Right hindlimb (tissue), 1 donor: ENCODE data around the gene CARD10.

Source experiments
- DNase-seq: peaks from one replicate; pipeline ENCODE4 v3.0.0-alpha.2; 2018

Gene CARD10, protein sequence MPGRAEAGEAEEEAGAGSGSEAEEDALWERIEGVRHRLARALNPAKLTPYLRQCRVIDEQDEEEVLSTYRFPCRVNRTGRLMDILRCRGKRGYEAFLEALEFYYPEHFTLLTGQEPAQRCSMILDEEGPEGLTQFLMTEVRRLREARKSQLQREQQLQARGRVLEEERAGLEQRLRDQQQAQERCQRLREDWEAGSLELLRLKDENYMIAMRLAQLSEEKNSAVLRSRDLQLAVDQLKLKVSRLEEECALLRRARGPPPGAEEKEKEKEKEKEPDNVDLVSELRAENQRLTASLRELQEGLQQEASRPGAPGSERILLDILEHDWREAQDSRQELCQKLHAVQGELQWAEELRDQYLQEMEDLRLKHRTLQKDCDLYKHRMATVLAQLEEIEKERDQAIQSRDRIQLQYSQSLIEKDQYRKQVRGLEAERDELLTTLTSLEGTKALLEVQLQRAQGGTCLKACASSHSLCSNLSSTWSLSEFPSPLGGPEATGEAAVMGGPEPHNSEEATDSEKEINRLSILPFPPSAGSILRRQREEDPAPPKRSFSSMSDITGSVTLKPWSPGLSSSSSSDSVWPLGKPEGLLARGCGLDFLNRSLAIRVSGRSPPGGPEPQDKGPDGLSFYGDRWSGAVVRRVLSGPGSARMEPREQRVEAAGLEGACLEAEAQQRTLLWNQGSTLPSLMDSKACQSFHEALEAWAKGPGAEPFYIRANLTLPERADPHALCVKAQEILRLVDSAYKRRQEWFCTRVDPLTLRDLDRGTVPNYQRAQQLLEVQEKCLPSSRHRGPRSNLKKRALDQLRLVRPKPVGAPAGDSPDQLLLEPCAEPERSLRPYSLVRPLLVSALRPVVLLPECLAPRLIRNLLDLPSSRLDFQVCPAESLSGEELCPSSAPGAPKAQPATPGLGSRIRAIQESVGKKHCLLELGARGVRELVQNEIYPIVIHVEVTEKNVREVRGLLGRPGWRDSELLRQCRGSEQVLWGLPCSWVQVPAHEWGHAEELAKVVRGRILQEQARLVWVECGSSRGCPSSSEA

DNA sequence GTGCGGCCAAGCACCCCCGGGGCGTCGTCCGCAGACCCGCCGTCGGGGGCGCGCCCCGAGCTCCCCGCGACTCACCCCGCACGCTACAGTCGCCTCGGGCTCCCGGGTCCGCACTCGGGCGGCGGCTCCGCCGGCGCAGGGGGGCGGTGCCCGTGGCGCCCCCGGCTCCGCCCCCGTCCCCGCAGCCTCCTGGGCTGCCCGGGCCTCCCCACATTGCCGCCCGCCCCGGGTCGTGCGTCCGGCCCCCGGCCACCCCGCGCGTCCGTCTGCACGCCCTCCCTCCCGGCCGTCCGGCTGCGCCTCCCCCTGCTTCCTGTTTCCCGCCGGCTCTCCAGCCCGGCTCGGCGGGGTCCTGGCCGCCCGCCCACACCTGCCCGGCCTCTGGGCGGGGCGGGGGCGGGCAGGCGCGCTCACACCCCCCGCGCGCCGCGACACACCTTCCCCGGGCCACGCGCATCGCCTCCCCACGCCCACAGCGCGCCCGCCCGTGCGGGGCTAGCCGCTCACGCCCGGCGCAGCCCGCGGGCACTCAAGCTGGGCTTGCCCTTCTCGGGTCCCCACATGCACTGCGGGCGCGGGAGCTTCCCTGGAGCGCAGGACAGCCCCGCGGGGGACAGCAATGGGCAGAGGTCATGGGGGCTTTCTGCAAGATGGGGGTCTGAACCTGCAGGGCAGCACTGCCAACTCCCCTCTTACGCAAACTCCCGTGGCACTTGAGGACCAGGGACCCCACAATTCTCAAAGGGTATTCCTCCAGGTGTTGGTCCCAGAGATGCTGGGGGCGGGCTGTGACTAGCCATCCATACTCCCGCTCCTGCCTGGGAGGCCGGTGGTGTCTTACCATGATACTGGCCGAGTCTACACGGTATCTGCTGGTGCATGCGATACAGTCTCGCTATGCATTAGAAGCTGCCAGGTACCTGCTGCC lies at the start of gene CARD10:
Gene CARD10, minus strand, starts transcription at position 148 of the 928 bp plus-strand sequence. CDS start 215 bp downstream, outside the sequence.
- no peak for DNase-seq

DNA sequence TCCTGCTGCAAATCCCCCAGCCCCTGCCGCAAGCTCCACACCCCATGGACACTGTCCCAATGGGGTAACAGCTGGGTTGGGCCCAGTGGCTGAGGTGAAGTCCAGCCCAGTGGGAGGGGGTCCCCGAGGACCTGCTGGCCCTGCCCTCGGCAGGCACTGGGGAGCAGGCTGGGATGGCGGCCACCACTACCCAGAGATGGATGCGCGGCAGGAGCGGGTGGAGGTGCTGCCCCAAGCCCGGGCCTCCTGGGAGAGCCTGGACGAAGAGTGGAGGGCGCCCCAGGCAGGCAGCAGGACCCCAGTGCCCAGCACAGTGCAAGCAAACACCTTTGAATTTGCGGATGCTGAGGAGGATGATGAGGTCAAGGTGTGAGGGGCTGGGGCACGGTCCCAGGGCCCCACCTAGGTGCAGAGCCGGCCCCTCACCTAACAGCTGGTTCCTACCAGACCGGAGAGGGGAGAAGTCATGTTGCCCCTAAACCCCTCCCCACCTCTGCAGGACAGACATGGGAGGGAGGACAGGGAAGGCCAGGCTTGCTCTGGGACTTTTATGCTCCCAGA lies 49.3 kb upstream of the CARD10 start:
- no peak for DNase-seq

DNA sequence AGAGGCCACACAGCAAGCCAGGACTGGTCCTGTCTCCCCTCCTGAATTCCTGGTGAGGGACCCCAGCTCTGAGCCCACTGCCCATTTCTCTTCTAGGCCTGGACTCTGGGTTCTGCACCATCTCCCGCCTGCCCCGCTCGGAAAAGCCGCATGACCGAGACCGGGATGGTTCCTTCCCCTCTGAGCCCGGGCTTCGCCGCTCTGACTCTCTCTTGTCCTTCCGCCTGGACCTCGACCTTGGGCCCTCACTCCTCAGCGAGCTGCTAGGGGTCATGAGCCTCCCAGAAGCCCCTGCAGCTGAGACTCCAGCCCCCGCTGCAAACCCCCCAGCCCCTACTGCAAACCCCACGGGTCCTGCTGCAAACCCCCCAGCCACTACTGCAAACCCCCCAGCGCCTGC lies 48.8 kb upstream of the CARD10 start:
- no peak for DNase-seq

DNA sequence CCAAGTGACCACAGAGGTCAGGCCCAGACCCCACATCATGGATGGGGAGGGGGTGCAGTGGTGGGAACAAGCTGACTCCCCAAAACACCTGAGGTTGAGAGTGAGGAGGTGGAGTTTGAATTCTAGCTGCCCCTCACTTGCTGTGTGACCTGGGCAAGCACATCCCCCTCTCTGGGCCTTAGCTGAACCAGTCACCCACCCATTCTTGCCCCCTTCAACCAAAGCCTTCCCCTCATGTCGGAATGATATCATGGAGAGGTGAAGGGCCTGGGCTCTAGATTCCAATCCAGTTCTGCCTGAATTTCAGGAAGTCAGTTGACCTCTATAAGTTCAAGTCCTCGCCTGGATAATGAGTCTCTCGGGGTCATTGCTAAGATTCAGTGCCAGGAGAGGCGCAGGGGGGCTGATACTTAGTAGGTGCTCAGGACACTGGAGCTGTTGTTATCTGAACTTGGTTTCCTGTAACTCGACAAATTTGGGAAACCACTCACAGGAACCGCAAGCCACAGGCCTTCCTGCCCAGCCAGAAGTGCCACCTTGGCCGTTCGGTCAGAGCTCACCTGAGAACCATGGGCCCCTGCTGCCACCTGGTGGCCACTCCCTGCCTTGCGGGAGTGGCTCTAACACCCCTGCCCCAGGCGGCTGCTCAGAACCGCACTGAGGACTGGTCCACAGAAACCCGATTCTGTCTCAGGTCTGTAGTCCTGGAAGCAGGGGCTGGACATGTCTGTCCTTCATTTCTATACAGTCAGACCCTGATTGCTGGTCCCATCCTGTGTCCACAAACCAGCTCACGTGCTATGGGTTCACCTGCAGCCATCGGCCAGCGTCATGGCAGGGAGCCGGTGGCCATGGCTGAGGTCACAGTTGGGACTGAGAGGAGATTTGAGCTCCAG lies 47.9 kb upstream of the CARD10 start:
- peak; percentile 78 for DNase-seq

DNA sequence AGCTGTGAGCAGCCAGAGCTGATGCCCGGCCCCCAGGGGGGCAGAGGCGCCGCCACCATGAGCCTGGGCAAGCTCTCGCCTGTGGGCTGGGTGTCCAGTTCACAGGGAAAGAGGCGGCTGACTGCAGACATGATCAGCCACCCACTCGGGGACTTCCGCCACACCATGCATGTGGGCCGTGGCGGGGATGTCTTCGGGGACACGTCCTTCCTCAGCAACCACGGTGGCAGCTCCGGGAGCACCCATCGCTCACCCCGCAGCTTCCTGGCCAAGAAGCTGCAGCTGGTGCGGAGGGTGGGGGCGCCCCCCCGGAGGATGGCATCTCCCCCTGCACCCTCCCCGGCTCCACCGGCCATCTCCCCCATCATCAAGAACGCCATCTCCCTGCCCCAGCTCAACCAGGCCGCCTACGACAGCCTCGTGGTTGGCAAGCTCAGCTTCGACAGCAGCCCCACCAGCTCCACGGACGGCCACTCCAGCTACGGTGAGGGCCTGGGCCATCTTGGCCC lies 47.2 kb upstream of the CARD10 start:
- no peak for DNase-seq

DNA sequence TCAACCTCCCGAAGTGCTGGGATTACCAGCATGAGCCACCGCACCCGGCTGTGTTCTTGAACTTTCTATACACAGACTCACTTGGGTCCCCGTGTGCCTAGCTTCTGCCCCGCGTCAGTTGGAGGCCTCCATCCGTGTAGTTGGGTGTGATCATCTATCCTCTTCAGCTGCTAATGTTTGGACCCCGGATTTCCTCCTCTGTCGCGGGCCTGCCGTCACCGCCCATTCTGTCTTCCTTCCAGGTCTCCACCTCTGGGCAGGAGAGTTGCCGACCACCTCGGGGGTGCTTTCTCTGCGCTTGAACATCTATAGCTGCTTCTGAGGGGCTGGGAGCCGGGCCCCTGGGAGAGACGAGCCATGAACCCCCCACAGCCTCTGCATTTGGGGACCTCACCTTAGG lies 46.6 kb upstream of the CARD10 start:
- DNase-seq, result no peak

DNA sequence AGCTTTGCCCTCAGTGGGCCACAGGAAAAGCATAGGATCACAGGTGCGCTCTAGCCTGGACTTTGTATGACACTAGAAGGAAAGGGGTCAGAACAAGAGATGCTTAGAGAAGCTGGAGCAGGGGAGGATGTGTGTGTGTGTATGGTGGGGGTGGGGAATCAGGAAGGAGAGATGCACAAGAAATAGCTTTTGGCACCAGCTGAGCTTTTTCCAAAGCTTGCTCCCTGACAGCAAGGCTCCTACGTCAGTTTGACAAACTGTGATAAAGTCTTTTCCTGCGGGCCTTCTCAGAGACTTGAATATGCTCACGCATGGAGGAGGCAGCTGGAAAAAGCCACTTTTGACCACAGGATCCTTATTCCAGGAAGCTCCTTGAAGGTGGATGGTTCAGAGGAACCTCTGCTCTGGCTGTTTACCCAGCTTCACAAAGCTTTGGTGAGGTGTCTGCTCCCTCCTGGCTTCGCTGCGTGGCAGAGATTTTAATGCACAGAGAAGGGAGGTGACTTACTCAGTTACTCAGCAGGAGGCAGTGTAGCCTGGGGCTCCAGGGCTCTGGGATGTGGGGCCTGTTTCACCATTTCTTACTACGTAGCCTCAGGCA lies 45.0 kb upstream of the CARD10 start:
- no peak for DNase-seq

DNA sequence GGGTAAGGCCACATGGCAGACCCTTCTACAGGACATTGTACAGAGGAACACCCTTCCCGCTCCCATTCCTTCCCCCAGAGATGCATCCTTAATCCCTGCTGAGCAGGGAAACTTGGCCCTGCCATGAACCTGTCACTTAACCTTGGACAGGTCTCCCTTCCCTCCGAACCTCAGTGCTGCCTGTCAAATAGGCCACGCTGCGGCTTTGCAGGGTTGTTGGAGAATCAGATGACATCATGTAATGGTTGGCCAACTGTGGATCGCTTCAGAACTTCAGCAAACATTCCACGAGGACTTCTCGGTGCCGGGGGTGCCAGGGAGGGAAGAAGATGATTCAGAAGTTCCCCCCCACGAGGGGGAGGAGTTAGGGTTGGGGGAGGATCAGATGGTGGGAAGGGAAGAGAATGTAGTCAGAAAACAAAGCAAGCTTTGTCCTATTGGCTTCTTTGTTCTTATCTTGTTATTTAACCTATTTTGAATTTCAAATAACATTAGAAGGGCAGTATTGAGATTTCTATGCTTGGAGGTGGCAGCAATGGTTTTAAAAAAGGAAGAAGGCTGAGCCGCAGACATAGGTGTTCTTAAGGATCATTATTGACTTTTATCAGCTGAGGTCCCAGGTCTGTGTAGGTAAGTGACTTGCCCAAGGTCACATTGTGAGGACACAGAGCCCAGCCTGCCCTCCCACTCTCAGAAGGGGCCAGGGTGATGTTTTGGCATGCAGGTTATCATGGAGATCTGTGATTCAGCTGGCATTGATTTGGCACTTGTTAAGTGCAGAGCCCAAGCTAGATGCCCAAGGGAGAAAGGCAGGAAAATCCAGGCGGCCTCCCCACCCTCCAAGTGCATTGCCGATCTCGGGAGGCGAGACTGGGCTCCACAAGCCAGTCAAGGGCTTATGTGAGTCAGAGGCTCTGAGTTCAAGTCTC lies 44.2 kb upstream of the CARD10 start:
- no peak for DNase-seq

DNA sequence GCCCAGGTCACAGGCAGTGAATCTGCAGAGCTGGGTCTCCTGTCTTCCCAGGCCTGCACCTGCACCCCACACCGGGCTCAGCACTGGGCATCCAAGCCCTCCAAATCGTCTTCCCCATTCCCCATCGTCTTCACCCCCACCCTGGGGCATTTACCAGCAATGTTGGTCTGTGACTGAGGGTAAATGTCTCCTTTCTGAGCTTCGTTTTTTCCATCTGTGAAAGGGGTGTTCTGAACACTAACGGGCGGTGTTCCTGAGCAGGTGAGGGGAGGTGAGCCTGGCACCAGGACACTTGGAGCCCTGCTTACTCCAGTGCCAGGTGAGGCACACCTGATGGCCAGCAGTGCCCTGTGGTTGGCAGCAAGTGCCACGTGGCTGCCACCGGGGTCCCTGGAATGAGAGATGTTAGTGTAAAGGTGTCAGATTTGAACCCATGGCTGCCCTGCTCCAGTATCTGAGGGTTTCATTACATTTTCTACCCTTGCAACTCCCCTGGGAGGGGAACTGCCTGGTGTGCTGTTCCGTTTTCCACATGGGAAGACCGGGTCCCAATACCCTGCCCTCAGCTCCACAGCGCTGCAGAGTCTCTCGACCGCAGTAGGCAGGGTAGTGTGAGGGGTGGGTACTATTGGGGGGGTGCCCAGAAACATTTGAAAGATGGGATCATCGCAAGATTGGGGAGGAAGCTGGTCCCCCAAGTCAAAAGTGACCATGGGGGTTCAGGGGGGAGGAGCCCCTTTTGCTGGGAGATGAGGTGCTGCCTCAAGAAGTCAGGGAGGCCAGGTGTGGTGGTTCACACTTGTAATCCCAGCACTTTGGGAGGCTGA lies 43.0 kb upstream of the CARD10 start:
- no peak for DNase-seq

DNA sequence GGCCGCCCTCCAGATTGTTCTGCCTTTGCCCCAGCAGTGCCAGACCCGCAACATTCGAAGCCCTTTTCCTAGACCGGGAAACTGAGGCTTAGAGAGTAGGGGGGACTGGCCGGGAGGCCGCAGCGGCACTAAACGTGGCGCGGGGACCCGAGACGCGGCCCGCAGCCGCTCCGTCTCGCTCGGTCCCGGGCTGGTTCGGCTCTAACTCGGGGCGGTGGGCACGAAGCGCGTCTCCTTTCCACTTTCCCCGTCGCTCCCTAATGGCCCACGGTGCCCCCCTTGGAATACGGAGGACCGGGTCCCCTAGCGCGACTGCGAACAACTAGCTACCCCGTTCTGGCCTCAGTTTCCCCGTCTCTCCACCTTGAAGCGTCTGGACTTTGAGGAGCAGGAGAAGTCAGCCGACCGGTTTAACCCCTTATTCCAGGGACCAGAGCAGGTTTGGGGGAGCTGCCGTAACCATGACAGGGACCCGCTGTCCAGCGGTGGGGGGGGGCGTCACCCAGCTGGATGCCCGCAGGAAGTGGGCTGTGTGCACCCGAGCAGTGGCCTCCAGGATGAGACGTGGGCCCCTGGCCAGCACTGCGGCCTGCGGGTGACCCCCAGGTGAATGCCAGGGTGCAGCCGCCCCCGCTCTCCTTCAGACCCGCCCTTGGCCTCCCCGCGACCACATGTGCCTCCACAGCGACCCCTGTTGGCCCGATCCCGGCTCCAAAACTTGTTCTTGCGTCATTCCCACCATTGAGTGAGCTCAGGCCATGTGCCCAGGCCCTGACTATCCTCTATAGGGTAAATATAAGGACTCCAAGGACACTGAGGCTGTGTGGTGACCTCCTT lies 42.2 kb upstream of the CARD10 start:
- DNase-seq, result peak; percentile 95

DNA sequence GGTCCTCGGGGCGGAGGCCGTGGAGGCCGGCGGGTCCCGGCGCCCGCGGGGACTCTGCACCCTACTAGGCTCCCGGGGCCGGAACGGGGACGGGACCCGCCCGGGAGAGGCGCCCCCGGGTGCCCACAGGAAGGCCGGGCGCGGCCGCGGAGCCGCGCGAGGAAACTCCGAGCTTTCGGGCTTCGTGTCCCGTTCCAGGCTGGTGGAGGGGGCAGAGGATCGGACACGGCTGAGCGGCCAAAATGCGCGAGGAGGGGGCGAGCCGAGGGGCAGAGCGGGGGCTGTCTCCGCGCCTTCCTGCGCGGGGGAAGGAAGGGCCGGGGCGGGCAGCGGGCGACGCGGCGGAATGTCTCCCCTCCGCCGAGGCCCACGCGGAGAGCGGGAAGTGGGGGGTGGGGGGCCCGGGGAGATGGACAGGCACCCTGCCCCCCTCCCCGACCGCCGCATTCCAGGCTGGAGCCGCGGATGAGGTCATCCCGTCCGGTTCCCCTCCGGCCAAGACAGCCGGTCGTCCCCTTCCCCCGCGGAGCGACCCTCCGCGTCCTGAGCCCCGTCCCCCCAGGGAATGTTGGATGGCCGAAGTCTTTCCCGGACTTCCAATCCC lies 41.5 kb upstream of the CARD10 start:
- DNase-seq, result peak; percentile 74

DNA sequence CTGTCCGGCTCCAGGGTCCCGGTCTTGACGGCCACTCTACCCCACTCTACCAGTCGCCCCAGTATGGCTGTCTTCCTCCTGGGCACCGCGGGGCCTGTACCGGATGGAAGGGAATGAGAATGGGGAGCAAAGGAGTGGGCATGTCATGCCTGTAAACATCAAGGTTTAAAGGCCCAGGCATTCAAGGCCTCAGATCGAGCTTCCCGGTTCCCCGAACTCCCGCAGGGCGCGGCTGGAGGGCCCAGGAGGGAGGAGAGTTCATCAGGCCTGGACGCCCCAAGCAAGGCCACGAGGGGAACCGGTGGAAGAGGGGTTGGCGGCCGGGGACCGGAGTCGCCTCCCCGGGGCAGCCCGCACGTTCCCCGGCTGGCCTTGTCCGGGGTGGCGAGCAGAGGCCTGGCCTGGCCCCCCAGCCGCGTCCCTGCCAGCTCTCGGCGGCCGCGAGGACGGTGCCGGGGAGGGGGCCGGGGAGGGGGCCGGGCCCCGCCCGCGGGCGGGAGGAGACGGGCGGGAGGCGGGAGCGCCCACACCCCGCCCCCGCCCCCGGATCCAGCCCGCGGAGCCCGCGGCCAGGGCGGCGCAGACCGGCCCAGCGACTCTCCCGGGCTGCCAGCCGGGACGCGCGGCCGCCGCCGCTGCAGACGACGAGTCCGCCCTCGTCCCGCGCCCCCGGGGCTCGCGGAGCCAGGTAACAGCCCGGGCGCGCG lies 40.8 kb upstream of the CARD10 start, which contains the start of gene CDC42EP1:
Gene CDC42EP1, plus strand, starts transcription at position 580 of the 707 bp plus-strand sequence. CDS start 5,870 bp downstream, outside the sequence.
- DNase-seq, result peak; percentile 75

DNA sequence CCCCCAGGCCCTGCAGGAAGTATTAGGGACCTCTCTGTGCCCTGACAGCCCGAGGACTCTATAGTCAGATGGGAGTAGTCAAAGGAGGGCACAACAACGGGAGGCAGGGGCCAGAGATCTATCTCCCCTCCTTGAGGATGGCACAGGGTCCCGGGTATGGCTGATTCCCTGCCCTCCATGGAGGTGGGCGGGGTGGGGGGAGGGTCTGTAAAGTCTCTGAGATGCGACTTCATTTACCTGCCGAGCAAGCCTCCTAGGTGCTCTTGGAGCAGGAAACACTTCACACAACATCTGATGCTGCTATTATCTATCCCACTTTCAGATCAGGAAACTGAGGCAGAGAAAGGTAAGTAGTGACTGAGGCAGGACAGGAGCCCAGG lies 40.3 kb upstream of the CARD10 start:
- no peak for DNase-seq

DNA sequence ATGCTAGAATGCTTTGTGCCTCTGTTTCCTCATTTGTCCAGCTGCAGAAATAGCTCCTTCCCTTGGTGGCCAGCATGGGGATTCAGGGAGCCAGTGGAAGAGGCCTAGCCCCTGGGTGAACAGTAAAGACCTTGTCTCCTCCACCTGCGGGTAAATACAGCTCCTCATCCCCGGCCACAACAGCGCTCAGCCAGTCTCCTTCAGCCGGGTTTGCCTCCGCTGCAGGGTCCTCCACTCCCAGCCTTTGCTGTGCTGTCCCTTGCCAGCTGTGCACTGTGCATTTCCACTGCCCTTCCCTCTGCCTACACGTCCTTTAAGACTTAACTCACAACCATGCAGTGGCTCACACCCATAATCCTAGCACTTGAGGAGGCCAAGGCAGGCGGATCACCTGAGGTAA lies 39.6 kb upstream of the CARD10 start:
- DNase-seq, result no peak

DNA sequence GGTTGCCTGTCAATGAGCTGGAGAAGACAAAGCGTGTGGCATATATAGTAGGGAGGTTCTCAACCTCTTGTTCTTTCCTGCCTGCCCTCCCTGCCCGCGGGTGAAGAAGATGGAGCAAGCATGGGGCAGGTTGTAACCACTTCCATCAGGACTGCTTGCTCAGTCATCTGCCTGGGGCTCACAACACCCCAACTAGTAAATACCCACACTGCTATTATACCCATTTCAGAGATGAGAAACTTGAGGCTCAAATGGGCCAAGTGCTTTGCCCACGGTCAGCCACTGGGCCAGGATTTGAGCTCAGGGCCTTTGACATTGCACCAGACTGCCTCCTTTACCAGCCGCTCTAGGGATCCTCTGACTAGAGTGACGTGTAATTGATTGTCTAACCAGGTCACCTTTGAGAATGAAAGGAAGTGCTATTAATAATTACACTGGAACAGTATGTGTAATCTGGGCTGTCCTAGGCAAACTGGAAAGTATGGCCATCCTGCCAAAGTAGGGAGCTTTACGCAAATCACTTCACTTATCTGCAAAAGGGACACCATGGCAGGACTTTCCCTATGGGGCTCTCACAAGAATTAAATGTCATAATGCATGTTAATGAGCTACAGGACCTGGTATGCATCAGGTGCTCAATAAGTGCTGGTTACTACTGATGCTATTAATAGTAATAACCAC lies 38.2 kb upstream of the CARD10 start:
- no peak for DNase-seq
